Left hindlimb (tissue), 1 donor: ENCODE measurements around the gene SERPINI2.

Source experiments
- DNase-seq: peaks from one replicate; pipeline ENCODE4 v3.0.0-alpha.2; 2018

SERPINI2 gene

DNA sequence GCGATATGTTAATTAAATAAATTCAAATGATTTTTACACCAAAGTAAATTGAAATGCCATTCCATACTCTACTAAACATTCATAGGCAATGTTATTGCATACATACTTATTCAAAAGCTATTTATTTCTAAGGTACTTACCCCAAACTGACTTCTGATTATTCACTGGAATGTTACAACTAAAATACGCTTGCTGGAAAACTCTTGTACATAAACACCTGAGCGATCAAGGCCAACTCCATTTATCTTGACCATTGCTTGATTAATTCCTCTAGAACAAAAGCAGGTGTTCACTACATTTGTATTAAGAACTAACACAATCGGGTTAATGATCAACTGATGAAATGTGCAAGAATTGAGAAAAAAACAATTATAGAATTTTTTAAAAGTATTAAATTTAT, at the start of gene SERPINI2:
Gene SERPINI2, minus strand, starts transcription at position 180 of the 400 bp plus-strand sequence. CDS start 2,208 bp downstream, outside the sequence.
- DNase-seq, result no peak

DNA sequence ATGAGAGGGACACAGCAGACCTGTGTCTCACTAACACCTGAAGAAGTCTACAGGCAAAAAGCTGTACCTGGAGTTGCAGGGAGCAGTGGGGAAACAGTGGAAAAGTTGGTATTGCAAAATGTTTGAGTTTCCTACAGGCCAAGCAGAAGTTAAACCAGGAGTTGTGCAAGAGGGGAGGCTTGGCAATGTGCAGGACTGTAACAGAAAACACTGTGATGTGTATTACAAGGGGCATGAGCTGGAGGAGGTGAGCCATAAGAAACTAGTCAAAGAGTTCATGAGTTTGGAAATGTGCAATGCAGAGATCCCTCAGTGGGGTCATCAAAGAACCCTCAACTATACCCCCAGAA, 47.1 kb upstream of the SERPINI2 start:
- DNase-seq, result no peak

GRCh38 chr3:167520266-167521005, 46.6 kb upstream of the SERPINI2 start:
- no peak for DNase-seq

- no peak for DNase-seq
Observed at GRCh38 chr3:167507954-167508353, 34.1 kb upstream of the SERPINI2 start.

- DNase-seq, result no peak
Observed at GRCh38 chr3:167502401-167502800, 28.6 kb upstream of the SERPINI2 start.

GRCh38 chr3:167501941-167502340, 28.1 kb upstream of the SERPINI2 start:
- no peak for DNase-seq

- DNase-seq, result no peak
Observed at GRCh38 chr3:167497903-167498302, 24.1 kb upstream of the SERPINI2 start.

DNA sequence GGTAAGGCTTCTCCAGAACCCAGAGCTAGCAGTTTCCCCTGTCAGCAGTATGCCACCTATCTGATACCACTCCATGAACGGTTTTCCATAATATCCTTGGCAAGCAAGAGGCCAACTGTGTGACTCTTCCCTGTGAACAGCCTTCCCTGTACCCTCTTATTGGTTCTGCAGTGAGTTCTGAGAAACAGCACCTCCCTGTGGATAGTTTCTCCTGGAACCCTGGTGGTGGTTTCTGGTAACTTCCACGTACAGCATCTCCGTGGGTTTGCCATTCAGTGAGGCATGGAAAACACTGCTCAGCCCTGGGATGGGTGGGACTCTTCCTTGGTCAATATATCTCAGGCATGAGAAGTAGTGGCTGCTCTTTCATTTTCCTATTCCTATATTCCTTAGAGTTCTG, 19.4 kb upstream of the SERPINI2 start:
- DNase-seq, result no peak

- no peak for DNase-seq
Observed at GRCh38 chr3:167491621-167492020, 17.8 kb upstream of the SERPINI2 start.

GRCh38 chr3:167489571-167489970, 15.7 kb upstream of the SERPINI2 start:
- DNase-seq, result no peak

DNA sequence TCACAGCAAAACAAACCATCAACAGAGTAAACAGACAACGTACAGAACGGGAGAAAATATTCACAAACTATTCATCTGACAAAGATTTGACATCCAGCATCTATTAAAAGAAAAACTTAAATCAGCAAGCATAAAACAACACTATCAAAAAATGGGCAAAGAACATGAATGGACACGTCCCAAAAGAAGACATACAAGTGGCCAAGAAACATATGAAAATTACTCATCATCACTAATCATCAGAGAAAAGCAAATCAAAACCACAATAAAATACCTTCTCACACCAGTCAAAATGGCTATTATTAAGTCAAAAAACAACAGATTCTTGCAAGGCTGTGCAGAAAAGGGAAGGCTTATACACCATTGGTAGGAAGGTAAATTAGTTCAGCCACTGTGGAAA, 13.7 kb upstream of the SERPINI2 start:
- no peak for DNase-seq

- no peak for DNase-seq
Observed at GRCh38 chr3:167484551-167484950, 10.7 kb upstream of the SERPINI2 start.

DNA sequence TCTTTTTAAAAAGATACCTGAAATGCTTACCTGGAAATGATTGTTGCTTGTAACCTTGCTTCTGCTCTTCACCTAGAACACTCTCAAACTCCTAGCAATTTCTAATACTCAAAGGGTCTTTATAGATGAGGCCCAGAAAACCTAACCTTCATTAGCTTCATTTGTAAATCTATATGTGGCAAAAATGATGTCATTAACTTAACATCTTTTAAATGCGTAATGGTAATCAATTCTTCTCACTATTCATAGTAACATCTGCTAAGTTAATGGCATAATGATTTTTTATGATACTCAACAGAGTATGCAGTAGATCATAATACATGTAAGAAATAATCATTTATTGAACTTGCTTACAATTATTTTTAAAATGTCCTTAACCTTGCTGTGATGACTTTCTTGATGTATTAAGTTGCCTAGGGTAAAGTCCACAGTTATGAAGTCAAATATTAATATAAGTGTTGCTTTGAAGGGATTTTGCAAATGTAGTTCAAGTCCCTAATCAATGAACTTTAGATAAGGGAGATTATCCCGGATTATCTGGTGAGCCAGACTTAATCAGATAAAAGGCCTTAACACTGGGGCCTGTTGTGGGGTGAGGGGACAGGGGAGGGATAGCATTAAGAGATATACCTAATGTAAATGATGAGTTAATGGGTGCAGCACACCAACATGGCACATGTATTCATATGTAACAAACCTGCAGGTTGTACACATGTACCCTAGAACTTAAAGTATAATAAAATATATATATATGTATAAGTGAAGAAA, 10.1 kb upstream of the SERPINI2 start:
- DNase-seq, result no peak

- no peak for DNase-seq
Observed at GRCh38 chr3:167481164-167481563, 7.3 kb upstream of the SERPINI2 start.

DNA sequence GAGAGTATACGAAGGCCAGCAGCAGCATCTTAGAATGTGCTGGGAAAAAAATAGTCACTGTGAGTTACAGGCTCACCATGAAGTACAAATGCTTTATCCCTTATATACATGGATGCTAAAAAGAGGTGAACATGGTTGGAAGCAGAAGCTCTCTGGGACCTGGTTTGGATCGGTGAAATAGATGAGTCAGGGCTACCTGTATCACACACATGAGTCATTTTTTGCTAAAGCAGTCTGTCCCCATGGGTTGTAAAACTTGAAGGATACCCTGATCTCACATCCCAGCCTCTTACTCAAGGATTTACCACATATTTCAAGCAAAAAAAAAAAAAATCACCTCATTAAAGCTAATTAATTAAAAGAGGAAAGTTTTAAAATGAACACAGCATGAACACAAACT, 6.9 kb upstream of the SERPINI2 start:
- DNase-seq, result no peak

GRCh38 chr3:167469381-167469780, 4.5 kb downstream of the SERPINI2 start:
- DNase-seq, result no peak

DNA sequence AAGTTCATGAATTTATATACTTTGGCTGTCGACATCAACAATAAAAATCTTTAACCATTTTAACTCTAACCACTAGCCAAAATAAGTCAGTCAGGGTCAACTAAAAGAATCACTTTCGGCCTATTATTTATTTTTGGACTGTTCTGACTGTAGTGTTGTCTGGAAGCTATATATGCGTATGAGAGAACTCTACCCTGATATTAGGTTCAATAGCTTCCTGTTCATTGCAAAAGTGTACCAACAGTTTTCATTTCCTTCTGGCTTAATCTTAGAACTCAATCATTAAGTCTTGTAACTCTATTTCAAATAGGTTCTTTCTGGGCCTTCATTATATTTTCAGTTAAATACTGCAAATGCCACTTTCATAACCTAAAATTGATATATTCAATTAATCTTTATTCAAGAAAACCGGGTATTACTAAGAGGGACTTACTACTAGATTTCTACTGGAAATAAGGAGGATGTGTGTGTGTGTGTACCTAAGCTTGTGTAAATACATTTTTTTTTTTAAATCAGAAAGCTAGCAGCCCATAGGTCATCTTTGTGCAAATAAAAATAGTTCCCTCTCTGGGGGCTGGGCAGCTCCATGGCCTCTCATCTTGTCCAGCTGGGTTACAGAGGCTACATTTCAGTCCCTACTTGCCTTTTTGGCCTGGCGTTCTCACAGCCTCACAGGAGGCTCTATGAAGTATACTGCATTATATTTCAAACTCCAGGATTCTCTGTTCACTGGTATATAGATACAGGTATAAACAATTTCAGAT, 5.8 kb downstream of the SERPINI2 start:
- DNase-seq, result no peak

DNA sequence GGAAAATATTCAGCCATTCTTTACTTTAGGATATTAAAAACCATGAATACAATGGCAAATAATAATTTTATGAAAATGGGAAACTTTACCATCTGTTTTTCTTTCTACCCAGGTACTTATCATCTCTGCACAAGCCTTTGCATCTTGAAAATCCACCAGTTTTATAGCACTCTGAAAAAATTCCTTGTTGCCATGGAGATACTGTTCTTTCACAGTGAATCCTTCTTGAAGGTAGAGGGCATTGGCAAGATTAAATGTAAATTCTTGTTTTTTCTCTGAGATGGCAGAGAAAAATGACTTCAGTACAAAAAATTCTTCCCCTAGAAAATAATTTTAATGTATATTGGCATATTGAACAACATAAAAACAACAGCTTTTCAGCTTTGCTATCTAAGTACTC, 6.9 kb downstream of the SERPINI2 start:
- DNase-seq, result no peak

DNA sequence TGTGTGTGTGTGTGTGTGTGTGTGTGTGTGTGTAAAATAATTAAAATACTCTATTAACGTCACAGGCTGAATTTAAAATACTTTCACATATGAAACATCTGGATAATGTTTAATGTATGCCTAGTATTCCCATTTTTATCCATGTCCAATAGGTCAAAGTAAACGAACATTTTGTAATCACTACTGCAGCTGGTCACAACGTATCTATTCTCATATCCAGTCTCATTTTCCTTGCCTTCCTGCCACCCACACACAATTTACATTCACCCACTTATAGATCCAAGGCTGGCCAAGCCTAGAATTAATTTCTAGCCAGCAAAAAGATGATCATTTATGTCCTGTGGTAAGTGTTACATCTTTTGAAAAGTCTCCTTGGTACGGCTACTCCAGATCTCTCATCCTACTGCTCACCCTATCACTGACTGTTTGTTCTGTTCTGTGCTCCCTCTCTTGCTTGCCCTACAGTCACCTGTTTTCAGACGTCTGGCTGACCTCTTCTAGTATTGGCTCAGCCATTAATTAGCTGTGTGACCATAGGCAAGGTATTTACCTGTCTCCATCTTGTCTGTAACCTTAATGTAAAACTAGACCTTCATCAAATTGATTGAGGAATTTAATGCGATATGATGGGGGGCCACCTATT, 17.6 kb downstream of the SERPINI2 start:
- DNase-seq, result no peak

GRCh38 chr3:167453815-167454214, 20.0 kb downstream of the SERPINI2 start:
- DNase-seq, result no peak

GRCh38 chr3:167451282-167451681, 22.6 kb downstream of the SERPINI2 start:
- DNase-seq, result no peak

GRCh38 chr3:167450675-167451074, 23.2 kb downstream of the SERPINI2 start:
- no peak for DNase-seq

- no peak for DNase-seq
Observed at GRCh38 chr3:167450195-167450594, 23.6 kb downstream of the SERPINI2 start.
